Esophagus muscularis mucosa (tissue), 3 donors: ENCODE results near the gene GNLY.

ENCODE experiments used
- POLR2A ChIP-seq: fragments of 450-650 bp; IDR thresholded peaks from one replicate; pipeline ENCODE4 v1.6.1; 2017; ENCODE audit warnings: antibody characterized with exemption, moderate library complexity, mild to moderate bottlenecking, low read depth
- POLR2AphosphoS5 ChIP-seq, 2 donors: sonication (generic); formaldehyde crosslinking; IDR thresholded peaks; one replicate each; pipeline ENCODE4 v1.6.1; 2017; ENCODE audit warnings: antibody characterized with exemption in 2 of 2
- TF ChIP-seq, protein P1 (sequence below), 3 experiments: fragments of 200-600 bp in 2 of 3; fragments of 450-650 bp in 1 of 3; sonication (generic) in 2 of 3; IDR thresholded peaks; one replicate each; pipeline ENCODE4 v1.5.1; 2017 to 2019; ENCODE audit warnings: antibody characterized with exemption in 3 of 3, mild to moderate bottlenecking in 2 of 3, moderate library complexity in 1 of 3

DNA sequence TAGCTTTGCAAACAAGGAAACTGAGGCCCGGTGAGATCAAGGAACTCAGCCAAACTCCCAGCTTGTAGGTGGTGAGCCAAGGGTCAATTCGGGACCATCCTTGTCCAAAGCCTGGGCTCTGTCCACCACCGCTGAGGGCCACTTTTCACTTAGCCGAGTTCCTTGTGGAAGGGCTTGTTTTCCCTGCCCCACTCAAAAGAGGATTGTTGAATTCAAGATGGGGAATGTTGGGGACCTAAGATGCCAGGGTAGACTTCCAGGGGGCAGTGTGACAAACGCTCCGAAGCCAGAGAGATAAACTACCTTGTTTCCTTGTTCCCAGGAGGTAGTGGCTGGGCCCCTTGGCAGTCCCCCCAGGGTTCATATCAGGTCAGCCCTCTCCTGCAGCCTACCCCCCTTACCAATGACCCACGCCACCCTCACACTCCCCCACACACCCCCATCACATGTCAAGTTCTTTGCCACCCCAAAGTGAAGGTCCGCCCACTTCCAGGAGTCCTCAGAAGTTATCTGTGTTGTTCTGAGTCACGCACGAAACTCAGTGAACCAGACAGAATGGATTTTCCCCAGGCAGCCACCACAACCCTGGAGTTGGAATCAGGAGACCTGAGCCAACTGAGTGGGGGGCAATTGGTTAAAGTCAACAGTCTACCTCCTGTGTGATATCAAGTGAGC is 49.3 kb downstream of the GNLY start:
- TF ChIP-seq, protein P1, sequence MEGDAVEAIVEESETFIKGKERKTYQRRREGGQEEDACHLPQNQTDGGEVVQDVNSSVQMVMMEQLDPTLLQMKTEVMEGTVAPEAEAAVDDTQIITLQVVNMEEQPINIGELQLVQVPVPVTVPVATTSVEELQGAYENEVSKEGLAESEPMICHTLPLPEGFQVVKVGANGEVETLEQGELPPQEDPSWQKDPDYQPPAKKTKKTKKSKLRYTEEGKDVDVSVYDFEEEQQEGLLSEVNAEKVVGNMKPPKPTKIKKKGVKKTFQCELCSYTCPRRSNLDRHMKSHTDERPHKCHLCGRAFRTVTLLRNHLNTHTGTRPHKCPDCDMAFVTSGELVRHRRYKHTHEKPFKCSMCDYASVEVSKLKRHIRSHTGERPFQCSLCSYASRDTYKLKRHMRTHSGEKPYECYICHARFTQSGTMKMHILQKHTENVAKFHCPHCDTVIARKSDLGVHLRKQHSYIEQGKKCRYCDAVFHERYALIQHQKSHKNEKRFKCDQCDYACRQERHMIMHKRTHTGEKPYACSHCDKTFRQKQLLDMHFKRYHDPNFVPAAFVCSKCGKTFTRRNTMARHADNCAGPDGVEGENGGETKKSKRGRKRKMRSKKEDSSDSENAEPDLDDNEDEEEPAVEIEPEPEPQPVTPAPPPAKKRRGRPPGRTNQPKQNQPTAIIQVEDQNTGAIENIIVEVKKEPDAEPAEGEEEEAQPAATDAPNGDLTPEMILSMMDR (IDR thresholded peaks at IDR 0.05): no peak
- TF ChIP-seq POLR2A: no peak
- no peak for TF ChIP-seq POLR2AphosphoS5 (IDR thresholded peaks at IDR 0.05)
